Measurements from ENCODE around the gene HNRNPUL1. TPM values are rescaled to one million over a fixed set of nuclear protein-coding genes. Genes with fewer than 3 reads are reported as not detected.

Gene HNRNPUL1
- total RNA-seq, 1 donor from 2014 or later = 191 TPM

GRCh38 chr19:41322451-41322850 lies 58.3 kb downstream of the HNRNPUL1 start:
- Histone ChIP-seq H3K4me3 (no peak overlapping the region), H3K27ac (peak overlapping the region; percentile 86), H3K9me3 (no peaks in the 10 kb centered on the region), H3K36me3 (peaks cover 52% of the 10 kb centered on the region), H3K27me3 (ENCODE audit: low read depth) (no peaks in the 10 kb centered on the region), H3K4me1 (peaks cover 63% of the 10 kb centered on the region)
- no peak for DNase-seq
- no peak for TF ChIP-seq CTCF (IDR thresholded peaks at IDR 0.05)
- intact Hi-C loops (cut with DNase I) = no loop called here
- ATAC-seq = no peak

- DNase-seq = no peak
- Histone ChIP-seq H3K27ac (peak overlapping the region; percentile 86), H3K4me1 (peaks cover 69% of the 10 kb centered on the region), H3K36me3 (peaks cover 46% of the 10 kb centered on the region), H3K4me3 (no peak overlapping the region), H3K27me3 (ENCODE audit: low read depth) (no peaks in the 10 kb centered on the region), H3K9me3 (no peaks in the 10 kb centered on the region)
- intact Hi-C loops (cut with DNase I) = no loop called here
- no peak for ATAC-seq
- TF ChIP-seq CTCF (IDR thresholded peaks at IDR 0.05) = no peak
These were observed 58.9 kb downstream of the HNRNPUL1 start for GRCh38 chr19:41323023-41323422.

- H3K9me3 ChIP-seq = no peaks in the 10 kb centered on the region
- no peak for TF ChIP-seq CTCF (IDR thresholded peaks at IDR 0.05)
- peak in 1 of 2 donors; percentile 4 for ATAC-seq
- intact Hi-C loops (cut with DNase I) = no loop called here
- H3K4me1 ChIP-seq = peaks cover 75% of the 10 kb centered on the region
- no peak for DNase-seq
- peak overlapping the region; percentile 86 for H3K27ac ChIP-seq
- peaks cover 41% of the 10 kb centered on the region for H3K36me3 ChIP-seq
- no peaks in the 10 kb centered on the region for H3K27me3 ChIP-seq (ENCODE audit: low read depth)
- H3K4me3 ChIP-seq = no peak overlapping the region
These were observed 59.4 kb downstream of the HNRNPUL1 start for GRCh38 chr19:41323430-41324125.

- H3K9me3 ChIP-seq = no peaks in the 10 kb centered on the region
- peak overlapping the region; percentile 86 for H3K27ac ChIP-seq
- TF ChIP-seq CTCF (IDR thresholded peaks at IDR 0.05) = no peak
- H3K36me3 ChIP-seq = peaks cover 34% of the 10 kb centered on the region
- DNase-seq (no peak), ATAC-seq (no peak)
- H3K27me3 ChIP-seq (ENCODE audit: low read depth) = no peaks in the 10 kb centered on the region
- intact Hi-C loops (cut with DNase I) = no loop called here
- H3K4me1 ChIP-seq = peaks cover 82% of the 10 kb centered on the region
- H3K4me3 ChIP-seq = no peak overlapping the region
These were observed 60.1 kb downstream of the HNRNPUL1 start for GRCh38 chr19:41324231-41324702.

- Histone ChIP-seq H3K27me3 (ENCODE audit: low read depth) (no peaks in the 10 kb centered on the region), H3K4me3 (peak overlapping the region; percentile 45), H3K9me3 (no peaks in the 10 kb centered on the region), H3K36me3 (peaks cover 32% of the 10 kb centered on the region), H3K27ac (peak overlapping the region; percentile 86), H3K4me1 (peaks cover 85% of the 10 kb centered on the region)
- DNase-seq = peak; percentile 79
- peak; percentile 1 to 14 for ATAC-seq
- intact Hi-C loops (cut with DNase I) = no loop called here
- TF ChIP-seq CTCF (IDR thresholded peaks at IDR 0.05) = no peak
These were observed 60.9 kb downstream of the HNRNPUL1 start for GRCh38 chr19:41324921-41325639.

Measured in lower lobe of right lung (tissue), 2 donors.